Endothelial cell of umbilical vein (primary cell): Measurements from ENCODE around the gene CHN2. TPM values are rescaled to one million over a fixed set of nuclear protein-coding genes. Genes with fewer than 3 reads are reported as not detected.
A peak's percentile ranks its signal among the peaks of the same experiment; 100 is the strongest.

ENCODE experiments used
- BruUV-seq: library from RNA; stranded (reverse); fragments of 400-500 nt; replicated peaks from 2 replicates; lab custom pipeline; 2021; lab: Mats Ljungman, UMichigan
- CTCF ChIA-PET: fragments of 300-600, 350-600 bp; sonication (Branson Sonifier 250); formaldehyde crosslinking; loops from one replicate; lab custom pipeline; 2021; ENCODE audit warnings: antibody characterized with exemption, inconsistent platforms; lab: Charles Lee
- POLR2A ChIA-PET: fragments of 300-600, 350-600 bp; sonication (Branson Sonifier 250); formaldehyde crosslinking; loops from one replicate; lab custom pipeline; 2021; ENCODE audit warnings: antibody characterized with exemption, inconsistent platforms; lab: Charles Lee
- DNase-seq: peaks from one replicate; pipeline ENCODE4 v3.0.0-alpha.2; 2011; ENCODE audit warnings: low read depth, low spot score
- FAIRE-seq: peaks from 2 replicates; lab custom pipeline; 2011; peaks lifted over from hg19 to GRCh38; lab: Jason Lieb, UNC
- H2AFZ ChIP-seq: 2 replicates; pipeline ENCODE4 v1.6.0; 2012; ENCODE audit warnings: low read depth, low read length, control low read depth, inconsistent platforms
- H3K27ac ChIP-seq: 2 replicates; pipeline ENCODE4 v1.5.1; 2011; ENCODE audit warnings: low read depth, mild to moderate bottlenecking, control low read depth, low read length, moderate library complexity; ENCODE audit not compliant: insufficient read depth
- H3K27me3 ChIP-seq, 2 experiments: 2 replicates each; pipeline versions ENCODE4 v1.6.0 to v1.6.1; 2011; ENCODE audit warnings: low read length in 2 of 2, mixed read lengths in 1 of 2; ENCODE audit not compliant: control insufficient read depth in 2 of 2, insufficient read depth in 2 of 2
- H3K36me3 ChIP-seq, 2 experiments: 2 replicates in 1 of 2; 3 replicates in 1 of 2; pipeline ENCODE4 v1.5.1; 2011; ENCODE audit warnings: low read length in 2 of 2, mild to moderate bottlenecking in 1 of 2, moderate library complexity in 1 of 2; ENCODE audit not compliant: control insufficient read depth in 2 of 2, insufficient read depth in 2 of 2; ENCODE audit errors: extremely low read depth in 1 of 2
- H3K4me1 ChIP-seq: 3 replicates; pipeline ENCODE4 v1.5.1; 2011; ENCODE audit warnings: mild to moderate bottlenecking, low read length; ENCODE audit not compliant: control insufficient read depth, insufficient read depth; ENCODE audit errors: extremely low read depth
- H3K4me2 ChIP-seq: 2 replicates; pipeline ENCODE4 v1.6.1; 2011; ENCODE audit warnings: low read length, control low read depth, mixed read lengths; ENCODE audit not compliant: insufficient read depth
- H3K4me3 ChIP-seq, 3 experiments: fragments of 200-600 bp in 1 of 3; sonication (generic), shearing (Covaris generic) in 1 of 3; replicated peaks in 1 of 3; 2 replicates each; pipeline ENCODE4 v1.5.1; 2011 to 2016; ENCODE audit warnings: control low read depth in 3 of 3, low read length in 3 of 3, mild to moderate bottlenecking in 2 of 3, inconsistent platforms in 1 of 3, low read depth in 1 of 3, moderate library complexity in 1 of 3; ENCODE audit not compliant: insufficient read depth in 1 of 3
- H3K79me2 ChIP-seq: 2 replicates; pipeline ENCODE4 v1.6.0; 2012; ENCODE audit warnings: low read length, inconsistent platforms; ENCODE audit not compliant: control insufficient read depth, insufficient read depth
- H3K9ac ChIP-seq: replicated peaks from 2 replicates; pipeline ENCODE3; 2011; ENCODE audit warnings: low read length, control low read depth; ENCODE audit not compliant: insufficient read depth; ENCODE audit errors: extremely low read depth
- H3K9me1 ChIP-seq: replicated peaks from 3 replicates; pipeline ENCODE4 v1.6.0; 2011; ENCODE audit warnings: mild to moderate bottlenecking, low read length; ENCODE audit not compliant: control insufficient read depth, insufficient read depth; ENCODE audit errors: extremely low read depth
- H3K9me3 ChIP-seq: replicated peaks from 2 replicates; pipeline ENCODE4 v1.5.1; 2012; ENCODE audit warnings: low read length, inconsistent platforms; ENCODE audit not compliant: control insufficient read depth, insufficient read depth
- H4K20me1 ChIP-seq: replicated peaks from 2 replicates; pipeline ENCODE3; 2011; ENCODE audit warnings: mild to moderate bottlenecking, low read length; ENCODE audit not compliant: control insufficient read depth, insufficient read depth; ENCODE audit errors: extremely low read depth
- CTCF ChIP-seq, 2 donors: IDR thresholded peaks; 1 replicate in 1 of 2; 2 replicates in 1 of 2; pipeline ENCODE4 v1.5.1; 2011; ENCODE audit warnings: low read length in 2 of 2, mild to moderate bottlenecking in 2 of 2, moderate library complexity in 2 of 2, control low read depth in 1 of 2, inconsistent platforms in 1 of 2, low read depth in 1 of 2; ENCODE audit not compliant: insufficient read depth in 1 of 2; ENCODE audit errors: extremely low read depth in 1 of 2
- EZH2 ChIP-seq: IDR thresholded peaks from 2 replicates; pipeline ENCODE4 v1.6.1; 2012; ENCODE audit warnings: borderline replicate concordance, low read depth, mild to moderate bottlenecking, moderate library complexity, low read length, inconsistent platforms; ENCODE audit not compliant: severe bottlenecking
- FOS ChIP-seq: IDR thresholded peaks from 2 replicates; pipeline ENCODE4 v1.6.1; 2011; ENCODE audit warnings: mild to moderate bottlenecking, low read length, moderate library complexity, borderline replicate concordance; ENCODE audit not compliant: insufficient read depth
- GATA2 ChIP-seq: IDR thresholded peaks from 2 replicates; pipeline ENCODE4 v1.7.0; 2011; ENCODE audit warnings: low read depth, mild to moderate bottlenecking, moderate library complexity, mixed read lengths, low read length; ENCODE audit not compliant: insufficient read length, insufficient read depth
- JUN ChIP-seq: IDR thresholded peaks from 2 replicates; pipeline ENCODE4 v1.6.1; 2011; ENCODE audit warnings: borderline replicate concordance, low read depth; ENCODE audit not compliant: insufficient read length, insufficient read depth
- MAX ChIP-seq: IDR thresholded peaks from 2 replicates; pipeline ENCODE4 v1.6.1; 2011; ENCODE audit not compliant: insufficient read depth, insufficient read length
- MYC ChIP-seq: IDR thresholded peaks from one replicate; pipeline ENCODE4 v1.6.1; 2011; ENCODE audit warnings: mild to moderate bottlenecking, low read depth, low read length
- POLR2A ChIP-seq: IDR thresholded peaks from 2 replicates; pipeline ENCODE4 v1.6.1; 2012; ENCODE audit warnings: low read depth, mild to moderate bottlenecking, control low read depth, low read length
- POLR2AphosphoS5 ChIP-seq: IDR thresholded peaks from 2 replicates; pipeline ENCODE4 v1.6.1; 2012; ENCODE audit warnings: low read depth, mild to moderate bottlenecking, control low read depth, low read length, moderate library complexity; ENCODE audit not compliant: insufficient read depth
- dilution Hi-C: fragments of 300-500 bp; cut with MboI; formaldehyde crosslinking; loops from one replicate; pipeline ENCODE4 v1.15.0; 2019; ENCODE audit warnings: low sequenced_read_pairs; ENCODE audit not compliant: extremely low pct_ligation_motif_present
- intact Hi-C: fragments of 100-400 bp; cut with micrococcal nuclease; formaldehyde crosslinking; loops from one replicate; pipeline ENCODE4 v1.10.0; 2022
- polyA plus RNA-seq, 4 experiments: library from polyadenylated mRNA; depleted of rRNA in 3 of 4; stranded (reverse) in 3 of 4; unstranded in 1 of 4; fragments of >200 nt; gene quantifications; 2 replicates each; pipeline versions ENCODE4 v1.2.1 to v1.2.3, GENCODE V29; 2011 to 2012; ENCODE audit warnings: missing spikeins in 1 of 4
- total RNA-seq: library from RNA; stranded (reverse); gene quantifications from 2 replicates; pipeline ENCODE4 v1.2.3, GENCODE V29; 2021

CHN2 gene
- total and polyA plus RNA-seq, 2 donors (not counting 3 experiments of a cell fraction or from before 2014, with no cell fraction given) = 1.4 to 5.0 TPM

- Histone ChIP-seq H3K27me3 (no peaks in the 10 kb centered on the region), H3K4me3 (no peak overlapping the region), H2AFZ (peak overlapping the region; percentile 23), H3K4me2 (peak overlapping the region; percentile 67), H3K79me2 (no peaks in the 10 kb centered on the region), H3K9me1 (no peaks in the 10 kb centered on the region), H3K9ac (no peak overlapping the region), H4K20me1 (no peaks in the 10 kb centered on the region), H3K36me3 (no peaks in the 10 kb centered on the region), H3K27ac (peak overlapping the region; percentile 37), H3K9me3 (no peaks in the 10 kb centered on the region), H3K4me1 (peaks cover 9% of the 10 kb centered on the region)
- intact Hi-C loops (loop anchor here (5.0 kb wide), 1 partner anchor 61 kb away; no protein-coding TSS in a partner anchor), dilution Hi-C loops (no loop called here)
- no TSS peak for BruUV-seq
- DNase-seq = peak; percentile 90
- peak; percentile 96 for FAIRE-seq
- POLR2A ChIA-PET = interaction anchor here (0.6 kb wide), 1 partner anchor 17 kb away, joined by 3 read pairs; no protein-coding TSS in a partner anchor
- CTCF ChIA-PET = interaction anchor here (0.8 to 1.6 kb wide), 9 partner anchors 9 to 256 kb away, joined by 3 to 27 read pairs (median 4); no protein-coding TSS in a partner anchor
- TF ChIP-seq MAX (peak; percentile 90), FOS (peak; percentile 75), POLR2AphosphoS5 (peak; percentile 44), JUN (peak; percentile 29), CTCF (IDR thresholded peaks at IDR 0.05; ENCODE audit: extremely low read depth in 1 of 2, insufficient read depth in 1 of 2, low read depth in 1 of 2, low read length in 2 of 2) (no peak), MYC (no peak), EZH2 (no peak), POLR2A (no peak), GATA2 (peak; percentile 70)
Measured at GRCh38 chr7:29177963-29178600, 16.5 kb upstream of the CHN2 start.
